Keratinocyte (primary cell): ENCODE results near the gene DHX57. TPM values are rescaled to one million over a fixed set of nuclear protein-coding genes. Genes with fewer than 3 reads are reported as not detected.

Source experiments
- DNase-seq: peaks from one replicate; pipeline ENCODE4 v3.0.0-alpha.2; 2011; ENCODE audit warnings: low read depth, missing footprints, low spot score
- FAIRE-seq: peaks from 2 replicates; lab custom pipeline; 2011; peaks lifted over from hg19 to GRCh38; lab: Jason Lieb, UNC
- H2AFZ ChIP-seq: 2 replicates; pipeline ENCODE4 v1.6.0; 2012; ENCODE audit warnings: low read length, control low read depth, inconsistent platforms; ENCODE audit not compliant: control insufficient read depth
- H3K27ac ChIP-seq: 2 replicates; pipeline ENCODE4 v1.5.1; 2011; ENCODE audit warnings: low read length; ENCODE audit not compliant: control insufficient read depth, insufficient read depth
- H3K27me3 ChIP-seq: 3 replicates; pipeline ENCODE4 v1.6.0; 2011; ENCODE audit warnings: low read length; ENCODE audit not compliant: control insufficient read depth, insufficient read depth; ENCODE audit errors: extremely low read depth
- H3K36me3 ChIP-seq, 2 experiments: 2 replicates in 1 of 2; 3 replicates in 1 of 2; pipeline ENCODE4 v1.5.1; 2011; ENCODE audit warnings: low read length in 2 of 2, mild to moderate bottlenecking in 1 of 2; ENCODE audit not compliant: control insufficient read depth in 2 of 2, insufficient read depth in 2 of 2; ENCODE audit errors: extremely low read depth in 1 of 2
- H3K4me1 ChIP-seq: 3 replicates; pipeline ENCODE4 v1.5.1; 2011; ENCODE audit warnings: low read length; ENCODE audit not compliant: control insufficient read depth, insufficient read depth; ENCODE audit errors: extremely low read depth
- H3K4me2 ChIP-seq: 3 replicates; pipeline ENCODE4 v1.6.0; 2011; ENCODE audit warnings: low read depth, low read length; ENCODE audit not compliant: control insufficient read depth, insufficient read depth; ENCODE audit errors: extremely low read depth
- H3K4me3 ChIP-seq, 3 experiments: fragments of 200-600 bp in 1 of 3; sonication (generic) in 1 of 3; 2 replicates in 2 of 3; 3 replicates in 1 of 3; pipeline ENCODE4 v1.5.1; 2011 to 2016; ENCODE audit warnings: low read length in 3 of 3, mild to moderate bottlenecking in 3 of 3, control low read depth in 2 of 3, inconsistent platforms in 1 of 3, low read depth in 1 of 3, mixed read lengths in 1 of 3, mixed run types in 1 of 3, moderate library complexity in 1 of 3; ENCODE audit not compliant: control insufficient read depth in 2 of 3, insufficient read depth in 2 of 3; ENCODE audit errors: extremely low read depth in 1 of 3
- H3K79me2 ChIP-seq: 2 replicates; pipeline ENCODE4 v1.6.0; 2012; ENCODE audit warnings: low read length; ENCODE audit not compliant: control insufficient read depth, insufficient read depth
- H3K9ac ChIP-seq: 3 replicates; pipeline ENCODE4 v1.6.0; 2011; ENCODE audit warnings: low read length; ENCODE audit not compliant: control insufficient read depth, insufficient read depth; ENCODE audit errors: extremely low read depth
- H3K9me1 ChIP-seq: 3 replicates; pipeline ENCODE4 v1.6.0; 2011; ENCODE audit warnings: low read length; ENCODE audit not compliant: control insufficient read depth, insufficient read depth; ENCODE audit errors: extremely low read depth
- H3K9me3 ChIP-seq: 2 replicates; pipeline ENCODE4 v1.5.1; 2012; ENCODE audit warnings: low read depth, low read length; ENCODE audit not compliant: control insufficient read depth
- H4K20me1 ChIP-seq: 3 replicates; pipeline ENCODE4 v1.6.0; 2011; ENCODE audit warnings: low read length; ENCODE audit not compliant: control insufficient read depth, insufficient read depth; ENCODE audit errors: extremely low read depth
- CTCF ChIP-seq, 3 experiments: IDR thresholded peaks in 1 of 3; conservative IDR thresholded peaks in 1 of 3; optimal IDR thresholded peaks in 1 of 3; 2 replicates in 2 of 3; 3 replicates in 1 of 3; pipeline versions ENCODE3 to v1.5.1; 2011; ENCODE audit warnings: low read length in 3 of 3, mild to moderate bottlenecking in 3 of 3, moderate library complexity in 2 of 3, control low read depth in 1 of 3, inconsistent platforms in 1 of 3; ENCODE audit not compliant: insufficient read depth in 2 of 3; ENCODE audit errors: extremely low read depth in 1 of 3
- EZH2 ChIP-seq: IDR thresholded peaks from one replicate; pipeline ENCODE4 v1.6.1; 2012; ENCODE audit warnings: inconsistent platforms, mild to moderate bottlenecking, low read length, moderate library complexity
- dilution Hi-C: fragments of 300-500 bp; cut with MboI; formaldehyde crosslinking; loops from one replicate; pipeline ENCODE4 v1.7.0; 2020; ENCODE audit warnings: low sequenced_read_pairs; ENCODE audit not compliant: extremely low pct_ligation_motif_present
- polyA plus RNA-seq, 5 experiments: library from polyadenylated mRNA; depleted of rRNA in 3 of 5; stranded (reverse) in 3 of 5; stranded (forward) in 1 of 5; unstranded in 1 of 5; fragments of >200 nt; gene quantifications; 1 replicate in 1 of 5; 2 replicates in 3 of 5; 3 replicates in 1 of 5; pipeline versions ENCODE4 v1.2.1 to v1.2.3, GENCODE V29; 2011 to 2012; ENCODE audit warnings: missing spikeins in 2 of 5, low read depth in 1 of 5, low replicate concordance in 1 of 5

The DHX57 gene
- polyA plus RNA-seq, 1 donor (not counting 4 experiments of a cell fraction or from before 2014, with no cell fraction given): 19.0 TPM

- Histone ChIP-seq H3K79me2 (no peaks in the 10 kb centered on the region), H3K27me3 (no peaks in the 10 kb centered on the region), H3K9ac (no peak overlapping the region), H3K27ac (no peak overlapping the region), H3K9me3 (no peaks in the 10 kb centered on the region), H4K20me1 (no peaks in the 10 kb centered on the region), H3K9me1 (no peaks in the 10 kb centered on the region), H3K4me2 (no peak overlapping the region), H3K36me3 (no peaks in the 10 kb centered on the region), H3K4me3 (no peak overlapping the region), H2AFZ (no peak overlapping the region), H3K4me1 (no peaks in the 10 kb centered on the region)
- DNase-seq (no peak), FAIRE-seq (no peak)
- dilution Hi-C loops: no loop called here
- TF ChIP-seq CTCF (optimal IDR thresholded peaks at IDR 0.05 in 1 of 3, IDR thresholded peaks at IDR 0.05 in 1 of 3, conservative IDR thresholded peaks at IDR 0.05 in 1 of 3; ENCODE audit: extremely low read depth in 1 of 3, insufficient read depth in 2 of 3, low read length in 3 of 3) (no peak), EZH2 (no peak)
Observed at GRCh38 chr2:38886063-38886462, 10.3 kb upstream of the DHX57 start.

- Histone ChIP-seq H3K4me2 (peak overlapping the region; percentile 70), H3K9ac (peak overlapping the region; percentile 76), H3K9me1 (no peaks in the 10 kb centered on the region), H2AFZ (peak overlapping the region; percentile 100), H3K27me3 (no peaks in the 10 kb centered on the region), H3K9me3 (no peaks in the 10 kb centered on the region), H4K20me1 (no peaks in the 10 kb centered on the region), H3K27ac (peak overlapping the region; percentile 81), H3K79me2 (peaks cover 26% of the 10 kb centered on the region), H3K36me3 (no peaks in the 10 kb centered on the region), H3K4me1 (peaks cover 13% of the 10 kb centered on the region), H3K4me3 (peak overlapping the region; percentile 68 to 83 (median 70))
- dilution Hi-C loops: no loop called here
- FAIRE-seq (no peak), DNase-seq (no peak)
- TF ChIP-seq EZH2 (no peak), CTCF (optimal IDR thresholded peaks at IDR 0.05 in 1 of 3, IDR thresholded peaks at IDR 0.05 in 1 of 3, conservative IDR thresholded peaks at IDR 0.05 in 1 of 3; ENCODE audit: extremely low read depth in 1 of 3, insufficient read depth in 2 of 3, low read length in 3 of 3) (no peak)
Observed at GRCh38 chr2:38876407-38876806, 673 bp upstream of the DHX57 start.
